HG03103 (cell line): ENCODE results near the gene HAL.

Source experiments
- ATAC-seq: cut with Tn5 transposase; IDR thresholded peaks from one replicate; pipeline ENCODE4 v1.9.1; 2021; ENCODE audit warnings: low read depth; ENCODE audit not compliant: unreplicated experiment

The HAL gene

DNA sequence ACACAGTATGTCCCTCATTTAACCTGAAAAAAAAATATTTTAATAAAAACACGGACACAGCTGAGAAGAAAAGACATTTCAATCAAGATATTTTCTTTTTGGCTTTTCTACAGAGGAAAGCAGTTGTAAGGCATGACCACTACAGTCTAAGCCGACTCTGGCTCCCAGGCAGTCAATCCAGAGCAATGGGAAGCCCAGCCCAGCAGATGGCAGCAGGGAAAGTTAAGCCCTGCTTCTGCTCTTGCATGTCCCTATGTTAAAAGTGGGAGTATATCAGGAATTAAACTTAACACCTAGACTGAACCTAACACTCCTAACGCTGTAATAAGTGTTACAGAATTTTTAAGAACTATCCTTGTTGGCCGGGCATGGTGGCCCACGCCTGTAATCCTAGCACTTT lies 19.5 kb upstream of the HAL start:
- ATAC-seq = no peak

DNA sequence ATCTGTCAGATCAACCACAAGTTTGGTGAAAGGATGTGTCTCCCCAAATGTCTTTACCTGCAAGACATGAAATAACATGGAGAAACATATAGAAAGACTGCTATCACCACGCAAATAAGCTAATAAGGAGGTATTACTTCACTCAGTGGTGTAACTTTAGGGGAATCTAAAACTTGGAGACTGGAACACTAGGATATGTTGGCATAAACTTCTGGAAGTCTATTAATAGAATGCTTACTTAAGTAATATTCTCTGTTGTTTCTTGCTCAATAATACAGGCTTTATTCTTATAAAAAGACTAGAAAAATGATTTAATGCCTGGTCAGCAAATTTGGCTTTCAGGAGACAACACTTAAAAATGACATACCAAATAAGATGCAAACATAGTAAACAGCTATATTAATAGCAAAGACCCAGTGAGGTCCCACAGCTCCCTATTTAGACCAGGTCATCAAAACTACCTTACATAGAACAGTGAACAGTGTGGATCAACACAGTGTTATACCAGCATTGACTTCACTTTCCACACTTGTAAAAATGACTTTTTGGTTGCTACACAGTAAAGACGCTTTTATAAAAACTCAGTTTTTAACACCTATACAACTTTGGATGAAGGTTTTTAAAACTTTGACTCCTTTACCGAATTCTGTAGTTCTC lies 18.9 kb upstream of the HAL start:
- ATAC-seq = no peak

DNA sequence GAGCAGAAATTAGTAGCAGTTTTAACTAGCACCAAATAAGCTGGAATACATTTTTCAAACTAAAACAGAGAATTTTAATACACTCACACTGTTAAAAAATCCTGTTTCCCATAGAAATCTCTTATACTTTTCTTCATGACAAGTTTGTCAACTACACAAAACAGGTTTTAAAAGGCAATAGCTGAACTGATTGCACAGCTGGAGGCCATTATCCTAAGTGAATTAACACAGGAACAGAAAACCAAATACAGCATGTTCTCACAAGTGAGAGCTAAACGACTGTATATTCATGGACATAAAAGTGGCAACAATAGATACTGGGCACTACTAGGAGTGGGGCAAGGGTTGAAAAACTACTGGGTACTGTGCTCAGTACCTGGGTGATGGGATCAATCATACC lies 11.6 kb upstream of the HAL start:
- ATAC-seq = no peak

GRCh38 chr12:96006727-96007126 lies 10.6 kb upstream of the HAL start:
- ATAC-seq = no peak

- no peak for ATAC-seq
Measured at GRCh38 chr12:96000858-96001257, 4.7 kb upstream of the HAL start.

DNA sequence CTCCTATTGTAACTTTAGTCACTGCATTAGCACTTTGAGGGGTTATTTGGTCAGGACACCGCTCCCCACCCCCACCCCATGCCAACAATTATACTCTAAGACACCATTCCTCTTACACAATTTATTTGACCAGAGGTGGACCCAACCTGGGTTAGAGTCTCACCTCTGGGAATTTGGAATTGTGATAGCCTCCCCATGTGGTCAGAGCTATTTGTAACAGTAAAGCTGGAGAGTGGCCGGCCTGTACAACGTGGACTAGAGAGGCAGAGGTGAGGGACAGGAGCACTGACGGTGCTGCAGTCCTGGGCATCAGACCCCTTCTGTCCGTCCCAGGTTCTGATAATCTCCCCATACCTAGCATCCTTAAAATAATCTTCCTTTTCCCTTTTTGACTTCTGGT lies 3.3 kb upstream of the HAL start:
- no peak for ATAC-seq

GRCh38 chr12:95998611-95999286 lies 2.6 kb upstream of the HAL start:
- peak; percentile 85 for ATAC-seq

GRCh38 chr12:95997911-95998510 lies 1.9 kb upstream of the HAL start:
- no peak for ATAC-seq

DNA sequence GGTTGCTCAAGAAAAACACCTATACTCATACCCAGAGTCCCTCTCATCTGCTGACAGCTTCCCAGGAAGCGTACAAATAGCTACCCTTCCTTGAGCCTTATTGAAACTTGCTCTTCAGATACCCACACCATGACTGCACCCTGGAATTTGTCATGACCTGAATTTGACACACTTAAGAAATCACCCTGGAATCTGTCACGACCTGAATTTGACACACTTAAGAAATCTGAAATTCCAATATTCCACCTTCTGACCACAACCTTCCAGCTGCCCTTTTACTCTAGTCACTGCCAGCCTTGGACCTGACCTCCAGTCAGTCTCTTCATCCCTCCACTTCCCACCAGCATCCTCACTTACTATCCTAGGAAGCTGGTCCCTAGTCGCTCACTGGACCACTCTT lies 1.1 kb upstream of the HAL start:
- ATAC-seq = no peak

DNA sequence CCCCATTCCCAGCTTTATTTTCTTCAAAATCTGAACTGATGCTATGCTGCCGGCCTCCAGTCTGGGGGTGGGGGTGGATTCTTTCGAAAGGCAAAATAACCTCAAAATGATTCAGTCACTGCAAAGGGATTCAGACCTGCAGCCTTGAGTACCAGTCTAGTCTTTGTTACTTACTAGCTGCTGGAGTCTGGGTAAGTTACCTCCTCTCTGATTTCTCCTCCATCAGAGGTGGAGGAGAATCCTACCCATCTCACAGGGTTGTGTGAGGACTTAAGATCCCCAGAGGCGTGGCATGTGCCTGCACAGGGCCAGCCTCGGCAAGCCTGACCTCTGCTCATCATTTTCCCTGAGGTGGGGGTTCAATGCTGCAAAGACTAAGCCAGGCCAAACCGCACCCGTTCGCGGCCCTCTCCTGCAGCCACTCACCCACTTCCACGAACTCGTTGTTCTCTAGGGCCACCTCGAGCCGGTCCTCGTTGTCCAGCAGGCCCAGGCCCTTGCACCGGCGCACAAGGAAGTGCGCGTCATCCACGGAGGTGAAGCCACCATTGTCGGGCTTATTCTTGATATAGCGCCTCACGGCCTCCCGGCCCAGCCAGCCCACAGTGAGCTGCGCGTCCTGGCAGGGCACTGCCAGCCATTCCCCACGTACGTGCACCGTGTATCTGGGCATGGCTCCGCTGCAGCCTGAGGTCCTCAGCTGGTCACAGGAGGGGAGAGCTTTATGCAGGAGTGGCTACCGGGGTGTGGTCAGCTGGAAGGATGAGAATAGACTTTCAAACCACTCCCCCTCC lies 709 bp downstream of the HAL start:
- ATAC-seq = no peak

- ATAC-seq = no peak
Measured at GRCh38 chr12:95994476-95994875, 1.7 kb downstream of the HAL start.

DNA sequence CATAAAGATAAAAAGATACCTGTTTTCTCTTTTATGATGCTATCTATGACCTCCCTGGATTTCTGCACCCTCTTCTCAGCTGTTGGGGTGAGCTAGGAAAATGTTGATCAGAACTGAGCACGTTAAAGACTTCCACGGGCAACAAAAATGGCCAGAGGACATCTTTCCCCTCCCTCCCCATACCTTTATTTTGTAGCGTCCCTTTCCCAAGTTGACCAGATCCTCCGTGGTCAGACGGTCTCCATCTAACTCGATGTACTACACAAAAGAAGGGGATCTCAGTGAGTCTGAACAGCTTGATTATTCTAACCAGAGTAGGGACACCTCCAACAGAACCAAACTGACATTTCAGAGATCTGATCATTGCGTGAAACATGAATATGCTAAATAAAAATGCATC lies 2.2 kb downstream of the HAL start:
- ATAC-seq = no peak

DNA sequence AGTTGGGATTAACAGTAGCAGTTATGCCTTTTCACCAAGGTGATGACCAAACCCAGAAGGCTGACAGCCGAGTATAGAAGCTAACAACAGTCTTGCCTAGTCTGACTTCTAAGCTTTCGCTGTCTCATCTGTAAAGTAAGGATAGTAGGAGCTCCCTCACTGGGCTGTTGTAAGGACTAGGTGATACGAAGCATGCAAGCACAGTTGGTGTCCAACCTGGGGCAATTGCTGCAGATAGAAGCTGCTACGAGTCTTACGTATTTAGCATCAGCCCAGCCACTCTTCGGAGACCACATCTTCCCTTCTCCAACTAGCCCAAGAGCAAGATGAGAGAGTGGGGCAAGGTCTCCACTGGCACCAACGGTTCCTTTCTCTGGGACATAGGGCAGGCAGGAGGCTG lies 6.0 kb downstream of the HAL start:
- ATAC-seq = no peak

DNA sequence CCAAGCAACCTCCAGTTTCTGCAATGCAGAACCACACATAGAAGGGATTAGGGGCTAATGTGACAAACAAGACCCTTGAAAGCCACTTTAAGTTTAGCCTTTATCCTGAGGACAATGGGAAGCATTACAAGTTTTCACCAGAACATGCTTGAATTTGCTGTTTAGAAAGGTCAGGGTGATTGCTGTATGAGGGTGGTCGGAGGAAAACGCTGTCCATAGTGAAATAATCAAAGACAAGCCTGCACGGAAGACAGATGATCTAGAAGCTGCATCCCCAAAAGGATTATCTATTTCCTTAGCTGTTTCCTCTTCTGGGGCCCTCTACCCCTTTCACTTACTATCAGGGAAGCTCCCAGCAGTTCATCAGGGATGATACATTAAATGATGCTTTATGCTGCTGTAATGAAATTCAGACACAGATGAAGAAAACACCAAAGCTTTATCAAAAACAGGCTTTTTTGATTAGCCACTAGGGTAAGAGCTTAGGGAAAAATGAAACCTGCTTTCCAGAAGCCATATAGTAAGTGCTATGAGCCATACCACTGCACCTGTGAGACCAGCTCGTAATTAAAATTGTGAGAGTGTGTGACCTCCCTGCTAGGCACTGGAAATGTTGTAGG lies 6.5 kb downstream of the HAL start:
- ATAC-seq = no peak

- no peak for ATAC-seq
Measured at GRCh38 chr12:95988506-95989275, 7.5 kb downstream of the HAL start.

- no peak for ATAC-seq
Measured at GRCh38 chr12:95986635-95987570, 9.2 kb downstream of the HAL start.

GRCh38 chr12:95984682-95985081 lies 11.5 kb downstream of the HAL start:
- ATAC-seq = no peak

DNA sequence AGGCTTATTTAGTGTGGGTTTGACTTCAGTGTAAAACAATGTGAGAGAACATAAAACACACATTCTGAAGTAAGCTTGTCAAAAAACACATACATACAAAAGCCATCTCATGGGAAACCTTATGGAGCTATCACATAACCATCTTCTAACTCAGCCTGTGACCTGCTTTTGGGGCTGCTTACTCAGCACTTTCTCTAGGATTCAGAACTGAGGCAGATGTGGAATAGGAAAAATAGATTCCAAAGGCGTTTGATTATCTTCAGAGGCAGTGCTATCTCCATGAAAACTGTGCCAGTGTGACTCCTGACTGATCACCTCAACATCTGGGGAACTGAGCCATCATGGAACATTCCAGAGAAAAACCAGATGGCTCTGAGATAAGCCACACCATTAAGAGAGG lies 13.5 kb downstream of the HAL start:
- no peak for ATAC-seq

- no peak for ATAC-seq
Measured at GRCh38 chr12:95980437-95980836, 15.7 kb downstream of the HAL start.
